ENCODE data around the gene CCDC157.

DNA sequence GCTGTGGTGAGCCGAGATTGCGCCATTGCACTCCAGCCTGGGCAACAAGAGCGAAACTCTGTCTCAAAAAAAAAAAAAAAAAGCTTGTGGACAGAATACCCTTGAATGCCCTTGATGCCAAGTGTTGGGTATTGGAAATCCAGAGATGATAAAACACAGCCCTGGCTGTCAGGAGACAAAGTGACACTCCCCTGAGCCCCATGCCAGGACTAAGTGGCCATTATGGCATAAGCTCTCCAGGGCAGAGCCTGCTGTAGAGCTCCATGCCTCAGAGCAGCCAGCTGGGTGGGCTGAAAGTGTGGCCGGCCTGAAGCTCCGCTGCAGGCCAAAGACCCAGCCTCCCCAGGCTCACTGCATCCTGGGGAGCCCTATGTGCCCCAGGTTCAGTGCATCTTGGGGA, 25.5 kb downstream of the CCDC157 start:
- TF ChIP-seq, protein P1, sequence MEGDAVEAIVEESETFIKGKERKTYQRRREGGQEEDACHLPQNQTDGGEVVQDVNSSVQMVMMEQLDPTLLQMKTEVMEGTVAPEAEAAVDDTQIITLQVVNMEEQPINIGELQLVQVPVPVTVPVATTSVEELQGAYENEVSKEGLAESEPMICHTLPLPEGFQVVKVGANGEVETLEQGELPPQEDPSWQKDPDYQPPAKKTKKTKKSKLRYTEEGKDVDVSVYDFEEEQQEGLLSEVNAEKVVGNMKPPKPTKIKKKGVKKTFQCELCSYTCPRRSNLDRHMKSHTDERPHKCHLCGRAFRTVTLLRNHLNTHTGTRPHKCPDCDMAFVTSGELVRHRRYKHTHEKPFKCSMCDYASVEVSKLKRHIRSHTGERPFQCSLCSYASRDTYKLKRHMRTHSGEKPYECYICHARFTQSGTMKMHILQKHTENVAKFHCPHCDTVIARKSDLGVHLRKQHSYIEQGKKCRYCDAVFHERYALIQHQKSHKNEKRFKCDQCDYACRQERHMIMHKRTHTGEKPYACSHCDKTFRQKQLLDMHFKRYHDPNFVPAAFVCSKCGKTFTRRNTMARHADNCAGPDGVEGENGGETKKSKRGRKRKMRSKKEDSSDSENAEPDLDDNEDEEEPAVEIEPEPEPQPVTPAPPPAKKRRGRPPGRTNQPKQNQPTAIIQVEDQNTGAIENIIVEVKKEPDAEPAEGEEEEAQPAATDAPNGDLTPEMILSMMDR (IDR thresholded peaks at IDR 0.05), result no peak
- no peak for TF ChIP-seq POLR2A (IDR thresholded peaks at IDR 0.05)
